Sigmoid colon (tissue), 4 donors: ENCODE measurements around the gene P2RY14.

ENCODE experiments used
- CTCF ChIP-seq, 4 experiments: fragments of 450-650 bp in 3 of 4; fragments of 200-600 bp in 1 of 4; IDR thresholded peaks; one replicate each; pipeline ENCODE4 v1.5.1; 2016 to 2019; ENCODE audit warnings: antibody characterized with exemption in 4 of 4, mild to moderate bottlenecking in 3 of 4, moderate library complexity in 2 of 4
- POLR2AphosphoS5 ChIP-seq, 4 donors: sonication (generic); formaldehyde crosslinking; IDR thresholded peaks; one replicate each; pipeline ENCODE4 v1.6.1; 2017; ENCODE audit warnings: antibody characterized with exemption in 4 of 4

- TF ChIP-seq CTCF (IDR thresholded peaks at IDR 0.05) (no peak), POLR2AphosphoS5 (IDR thresholded peaks at IDR 0.05) (peak in 1 of 4 donors; percentile 16)
These were observed 107.1 kb downstream of the P2RY14 start for GRCh38 chr3:151171145-151171757.
